ENCODE data around the gene SMARCD1.

The SMARCD1 gene

GRCh38 chr12:50057896-50058670, 27.1 kb upstream of the SMARCD1 start:
- Histone ChIP-seq H3K27ac (ENCODE audit: low read depth, low read length, severe bottlenecking) (no peak overlapping the region), H3K9me3 (ENCODE audit: control insufficient read depth, low read length) (no peaks in the 10 kb centered on the region), H3K4me3 (ENCODE audit: extremely low read depth, insufficient read depth, low read length, poor library complexity, severe bottlenecking) (peak overlapping the region; percentile 59), H3K4me1 (ENCODE audit: control insufficient read depth, insufficient read depth, low read length, poor library complexity, severe bottlenecking) (peaks cover 16% of the 10 kb centered on the region), H3K36me3 (ENCODE audit: control insufficient read depth, insufficient read depth, low read length) (no peaks in the 10 kb centered on the region)
- WGBS, 2 experiments (ENCODE audit: insufficient coverage in 2 of 2) = 28 to 38% methylated on average over 11 to 14 of the region's 30 CpGs

DNA sequence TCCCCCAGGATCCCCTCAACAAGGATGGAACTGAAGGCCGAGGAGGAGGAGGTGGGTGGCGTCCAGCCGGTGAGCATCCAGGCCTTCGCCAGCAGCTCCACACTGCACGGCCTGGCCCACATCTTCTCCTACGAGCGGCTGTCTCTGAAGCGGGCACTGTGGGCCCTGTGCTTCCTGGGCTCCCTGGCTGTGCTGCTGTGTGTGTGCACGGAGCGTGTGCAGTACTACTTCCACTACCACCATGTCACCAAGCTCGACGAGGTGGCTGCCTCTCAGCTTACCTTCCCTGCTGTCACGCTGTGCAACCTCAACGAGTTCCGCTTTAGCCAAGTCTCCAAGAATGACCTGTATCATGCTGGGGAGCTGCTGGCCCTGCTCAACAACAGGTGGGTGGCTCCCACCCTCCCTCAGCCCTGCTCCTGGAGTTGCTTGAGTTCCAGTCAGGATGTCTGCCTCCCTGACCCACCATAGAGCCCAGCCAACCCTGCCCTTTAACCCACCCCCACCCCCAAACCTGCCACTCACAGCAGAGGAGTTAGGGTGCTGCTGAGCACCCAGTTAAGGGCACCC, 26.3 kb upstream of the SMARCD1 start:
- 92 to 95% methylated on average over 12 to 15 of the region's 15 CpGs for WGBS, 2 experiments (ENCODE audit: insufficient coverage in 2 of 2)
- no peak overlapping the region for H3K27ac ChIP-seq (ENCODE audit: low read depth, low read length, severe bottlenecking)
- no peaks in the 10 kb centered on the region for H3K9me3 ChIP-seq (ENCODE audit: control insufficient read depth, low read length)
- H3K36me3 ChIP-seq (ENCODE audit: control insufficient read depth, insufficient read depth, low read length) = no peaks in the 10 kb centered on the region
- H3K4me3 ChIP-seq (ENCODE audit: extremely low read depth, insufficient read depth, low read length, poor library complexity, severe bottlenecking) = no peak overlapping the region
- H3K4me1 ChIP-seq (ENCODE audit: control insufficient read depth, insufficient read depth, low read length, poor library complexity, severe bottlenecking) = peaks cover 16% of the 10 kb centered on the region

- H3K4me3 ChIP-seq (ENCODE audit: extremely low read depth, insufficient read depth, low read length, poor library complexity, severe bottlenecking) = no peak overlapping the region
- peaks cover 16% of the 10 kb centered on the region for H3K4me1 ChIP-seq (ENCODE audit: control insufficient read depth, insufficient read depth, low read length, poor library complexity, severe bottlenecking)
- H3K36me3 ChIP-seq (ENCODE audit: control insufficient read depth, insufficient read depth, low read length) = no peaks in the 10 kb centered on the region
- 62 to 65% methylated on average over 4 to 6 of the region's 12 CpGs for WGBS, 2 experiments (ENCODE audit: insufficient coverage in 2 of 2)
- no peak overlapping the region for H3K27ac ChIP-seq (ENCODE audit: low read depth, low read length, severe bottlenecking)
- no peaks in the 10 kb centered on the region for H3K9me3 ChIP-seq (ENCODE audit: control insufficient read depth, low read length)
These were observed 25.6 kb upstream of the SMARCD1 start for GRCh38 chr12:50059440-50060119.

- H3K4me3 ChIP-seq (ENCODE audit: extremely low read depth, insufficient read depth, low read length, poor library complexity, severe bottlenecking) = no peak overlapping the region
- peaks cover 16% of the 10 kb centered on the region for H3K4me1 ChIP-seq (ENCODE audit: control insufficient read depth, insufficient read depth, low read length, poor library complexity, severe bottlenecking)
- WGBS, 2 experiments (ENCODE audit: insufficient coverage in 2 of 2) = 83 to 100% methylated on average over 1 to 2 of the region's 4 CpGs
- no peak overlapping the region for H3K27ac ChIP-seq (ENCODE audit: low read depth, low read length, severe bottlenecking)
- no peaks in the 10 kb centered on the region for H3K36me3 ChIP-seq (ENCODE audit: control insufficient read depth, insufficient read depth, low read length)
- H3K9me3 ChIP-seq (ENCODE audit: control insufficient read depth, low read length) = no peaks in the 10 kb centered on the region
These were observed 25.0 kb upstream of the SMARCD1 start for GRCh38 chr12:50060120-50060468.

- Histone ChIP-seq H3K27ac (ENCODE audit: low read depth, low read length, severe bottlenecking) (no peak overlapping the region), H3K9me3 (ENCODE audit: control insufficient read depth, low read length) (no peaks in the 10 kb centered on the region), H3K36me3 (ENCODE audit: control insufficient read depth, insufficient read depth, low read length) (no peaks in the 10 kb centered on the region), H3K4me1 (ENCODE audit: control insufficient read depth, insufficient read depth, low read length, poor library complexity, severe bottlenecking) (peaks cover 22% of the 10 kb centered on the region), H3K4me3 (ENCODE audit: extremely low read depth, insufficient read depth, low read length, poor library complexity, severe bottlenecking) (no peak overlapping the region)
- 100% methylated on average over 1 of the region's 2 CpGs; no CpG with 5 or more reads in 1 of the 2 experiments for WGBS, 2 experiments (ENCODE audit: insufficient coverage in 2 of 2)
These were observed 24.0 kb upstream of the SMARCD1 start for GRCh38 chr12:50061171-50061570.

DNA sequence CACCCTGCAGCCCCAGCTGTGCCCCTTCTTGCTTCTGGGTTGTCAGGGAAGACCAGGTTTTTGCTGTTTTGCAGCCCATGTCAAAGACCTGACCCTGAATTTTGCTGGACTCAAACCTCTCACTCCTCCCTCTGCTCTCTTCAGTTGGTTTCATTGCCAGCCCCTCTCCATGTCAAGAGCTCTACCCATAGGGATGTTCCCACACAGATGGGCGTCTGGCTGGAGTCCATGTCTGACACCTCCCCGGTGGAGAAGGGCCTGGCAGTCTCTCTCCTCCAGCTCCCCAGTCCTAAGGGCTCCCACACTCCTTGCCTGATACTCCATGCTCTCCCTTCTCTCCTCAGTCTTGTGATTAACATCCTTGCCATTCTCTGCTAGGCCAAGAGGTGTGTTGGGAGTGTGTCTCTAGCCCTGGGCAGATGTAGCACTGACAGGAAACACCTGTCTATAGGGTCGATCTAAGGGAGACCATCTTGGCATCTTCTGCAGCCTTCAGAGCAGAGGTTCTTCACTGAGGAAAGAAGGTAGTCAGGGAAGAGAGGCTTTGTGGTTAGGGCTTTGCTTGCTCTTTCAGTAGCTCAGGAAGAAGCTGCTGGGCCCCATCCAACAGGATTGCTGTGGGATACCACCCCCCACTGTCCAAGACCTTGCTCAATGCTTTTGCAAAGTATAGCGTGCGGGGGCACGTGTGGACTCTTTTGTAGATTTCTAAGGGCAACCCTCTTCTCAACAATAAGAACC, 23.0 kb upstream of the SMARCD1 start:
- no peaks in the 10 kb centered on the region for H3K36me3 ChIP-seq (ENCODE audit: control insufficient read depth, insufficient read depth, low read length)
- H3K9me3 ChIP-seq (ENCODE audit: control insufficient read depth, low read length) = no peaks in the 10 kb centered on the region
- no peak overlapping the region for H3K4me3 ChIP-seq (ENCODE audit: extremely low read depth, insufficient read depth, low read length, poor library complexity, severe bottlenecking)
- WGBS, 2 experiments (ENCODE audit: insufficient coverage in 2 of 2) = 78 to 90% methylated on average over 3 to 6 of the region's 6 CpGs
- H3K27ac ChIP-seq (ENCODE audit: low read depth, low read length, severe bottlenecking) = no peak overlapping the region
- peaks cover 22% of the 10 kb centered on the region for H3K4me1 ChIP-seq (ENCODE audit: control insufficient read depth, insufficient read depth, low read length, poor library complexity, severe bottlenecking)

- Histone ChIP-seq H3K9me3 (ENCODE audit: control insufficient read depth, low read length) (no peaks in the 10 kb centered on the region), H3K4me1 (ENCODE audit: control insufficient read depth, insufficient read depth, low read length, poor library complexity, severe bottlenecking) (peaks cover 23% of the 10 kb centered on the region), H3K27ac (ENCODE audit: low read depth, low read length, severe bottlenecking) (no peak overlapping the region), H3K36me3 (ENCODE audit: control insufficient read depth, insufficient read depth, low read length) (no peaks in the 10 kb centered on the region), H3K4me3 (ENCODE audit: extremely low read depth, insufficient read depth, low read length, poor library complexity, severe bottlenecking) (no peak overlapping the region)
- whole genome bisulfite sequencing, 2 experiments (ENCODE audit: insufficient coverage in 2 of 2) = 90 to 100% methylated on average over 1 to 2 of the region's 5 CpGs
These were observed 22.2 kb upstream of the SMARCD1 start for GRCh38 chr12:50062728-50063460.

GRCh38 chr12:50065726-50066310, 19.3 kb upstream of the SMARCD1 start:
- no peaks in the 10 kb centered on the region for H3K36me3 ChIP-seq (ENCODE audit: control insufficient read depth, insufficient read depth, low read length)
- no peaks in the 10 kb centered on the region for H3K9me3 ChIP-seq (ENCODE audit: control insufficient read depth, low read length)
- peak overlapping the region; percentile 23 for H3K27ac ChIP-seq (ENCODE audit: low read depth, low read length, severe bottlenecking)
- H3K4me3 ChIP-seq (ENCODE audit: extremely low read depth, insufficient read depth, low read length, poor library complexity, severe bottlenecking) = no peak overlapping the region
- H3K4me1 ChIP-seq (ENCODE audit: control insufficient read depth, insufficient read depth, low read length, poor library complexity, severe bottlenecking) = peaks cover 14% of the 10 kb centered on the region
- WGBS, 2 experiments (ENCODE audit: insufficient coverage in 2 of 2) = no CpG with 5 or more reads among the region's 3 CpGs

GRCh38 chr12:50066402-50066801, 18.7 kb upstream of the SMARCD1 start:
- no peaks in the 10 kb centered on the region for H3K9me3 ChIP-seq (ENCODE audit: control insufficient read depth, low read length)
- no peak overlapping the region for H3K4me3 ChIP-seq (ENCODE audit: extremely low read depth, insufficient read depth, low read length, poor library complexity, severe bottlenecking)
- peak overlapping the region; percentile 23 for H3K27ac ChIP-seq (ENCODE audit: low read depth, low read length, severe bottlenecking)
- 57 to 64% methylated on average over 4 to 5 of the region's 5 CpGs for WGBS, 2 experiments (ENCODE audit: insufficient coverage in 2 of 2)
- H3K4me1 ChIP-seq (ENCODE audit: control insufficient read depth, insufficient read depth, low read length, poor library complexity, severe bottlenecking) = peaks cover 14% of the 10 kb centered on the region
- H3K36me3 ChIP-seq (ENCODE audit: control insufficient read depth, insufficient read depth, low read length) = no peaks in the 10 kb centered on the region

GRCh38 chr12:50069069-50069468, 16.1 kb upstream of the SMARCD1 start:
- no peak overlapping the region for H3K27ac ChIP-seq (ENCODE audit: low read depth, low read length, severe bottlenecking)
- no peak overlapping the region for H3K4me3 ChIP-seq (ENCODE audit: extremely low read depth, insufficient read depth, low read length, poor library complexity, severe bottlenecking)
- no CpG with 5 or more reads among the region's 5 CpGs for WGBS, 2 experiments (ENCODE audit: insufficient coverage in 2 of 2)
- no peaks in the 10 kb centered on the region for H3K36me3 ChIP-seq (ENCODE audit: control insufficient read depth, insufficient read depth, low read length)
- no peaks in the 10 kb centered on the region for H3K9me3 ChIP-seq (ENCODE audit: control insufficient read depth, low read length)
- H3K4me1 ChIP-seq (ENCODE audit: control insufficient read depth, insufficient read depth, low read length, poor library complexity, severe bottlenecking) = peaks cover 23% of the 10 kb centered on the region
